ENCODE measurements around the gene MED14. TPM values are rescaled to one million over a fixed set of nuclear protein-coding genes. Genes with fewer than 3 reads are reported as not detected.
"Not testable (repeated sequence)": the region's sequence is repeated elsewhere in the genome, so short reads cannot be mapped to it uniquely, and the experiment has no call there.

The MED14 gene
- total and polyA plus RNA-seq, 2 of the 4 experiments (the other 2 are of a cell fraction) = 17.6 to 25.9 TPM

GRCh38 chrX:40732499-40732898, 2.8 kb downstream of the MED14 start:
- Histone ChIP-seq H4K20me1 (ENCODE audit: insufficient read depth, low read length) (peaks cover 13% of the 10 kb centered on the region; the same call in 1 of the 2 replicates), H3K79me1 (ENCODE audit: low read depth in 1 of 2, low read length in 2 of 2) (peaks cover 0 to 14% of the 10 kb centered on the region in 2 experiments; a peak in 3 of 4 replicates), H3K23ac (ENCODE audit: low read depth, low read length) (0 out of 2 replicates have a peak overlapping the region, but pooled peaks have one; percentile 61)
- H2BK15ac ChIP-seq (ENCODE audit: low read depth, low read length); CTCF ChIA-PET; DNase-seq; H3K9me1 ChIP-seq (ENCODE audit: insufficient read depth, low read length); H3K56ac ChIP-seq (ENCODE audit: extremely low read depth, insufficient read depth, low read length); BruUV-seq (replicated peaks); H2BK5ac ChIP-seq (ENCODE audit: low read depth, low read length, poor library complexity, severe bottlenecking); H3K27ac ChIP-seq (ENCODE audit: insufficient read depth, low read length); H3K14ac ChIP-seq (replicated peaks; ENCODE audit: low read depth, low read length); H4K8ac ChIP-seq (ENCODE audit: low read depth in 2 of 2, low read length in 2 of 2); H4K5ac ChIP-seq (ENCODE audit: low read depth, low read length); H3K9me3 ChIP-seq (ENCODE audit: control insufficient read depth, insufficient read depth, low read length); H2AK9ac ChIP-seq (replicated peaks; ENCODE audit: low read depth, low read length, poor library complexity); POLR2A ChIA-PET (ENCODE audit: unreplicated experiment); H2AK5ac ChIP-seq (ENCODE audit: low read depth, low read length); ATAC-seq (ENCODE audit: low read depth); H3K18ac ChIP-seq (ENCODE audit: low read depth, low read length); H3K4ac ChIP-seq (ENCODE audit: low read depth, low read length); H4K91ac ChIP-seq (ENCODE audit: insufficient read depth, low read depth, low read length); H2AFZ ChIP-seq (replicated peaks; ENCODE audit: low read length, poor library complexity); H3K4me1 ChIP-seq (ENCODE audit: control insufficient read depth, insufficient read depth, low read length); H3K4me3 ChIP-seq (ENCODE audit: insufficient read depth, low read depth, low read length); H3K27me3 ChIP-seq (ENCODE audit: control insufficient read depth, insufficient read depth, low read length); H3K4me2 ChIP-seq (ENCODE audit: low read depth, low read length); H3K36me3 ChIP-seq (ENCODE audit: control insufficient read depth, insufficient read depth, low read length); H3K9ac ChIP-seq (ENCODE audit: low read depth, low read length); H2BK20ac ChIP-seq (ENCODE audit: low read depth, low read length); H2BK120ac ChIP-seq (ENCODE audit: low read depth, low read length); dilution Hi-C loops (cut with HindIII; ENCODE audit: low sequenced_read_pairs, unreplicated experiment): not testable (repeated sequence)
- intact Hi-C loops (cut with micrococcal nuclease) (loop anchor here (10.0 kb wide), 1 partner anchor 192 kb away; no protein-coding TSS in a partner anchor), in situ Hi-C loops (cut with MboI; ENCODE audit: low sequenced_read_pairs) (loop anchor here (10.0 kb wide), 1 partner anchor 58 kb away; no protein-coding TSS in a partner anchor)
- 100% methylated on average over 3 of the region's 5 CpGs; no CpG with 5 or more reads in 1 of the 2 experiments for WGBS, 2 experiments (ENCODE audit: extremely low coverage in 2 of 2, insufficient read length in 1 of 2)

Measured in IMR-90 (cell line).